H1 (cell line): ENCODE data around the gene ZDHHC5. TPM values are rescaled to one million over a fixed set of nuclear protein-coding genes. Genes with fewer than 3 reads are reported as not detected.

Experiments used
- CTCF ChIA-PET: fragments of 300-600 bp; sonication (Branson Sonifier 250); formaldehyde crosslinking; loops from one replicate; lab custom pipeline; 2021; ENCODE audit not compliant: partially characterized antibody; lab: Charles Lee
- POLR2A ChIA-PET: fragments of 300-600 bp; sonication (Branson Sonifier 250); formaldehyde crosslinking; loops from one replicate; lab custom pipeline; 2021; ENCODE audit warnings: inconsistent platforms; ENCODE audit not compliant: partially characterized antibody; lab: Charles Lee
- DNase-seq, 2 experiments: peaks; one replicate each; pipeline versions ENCODE4 v3.0.0 to v3.0.0-alpha.2; 2010 to 2022; ENCODE audit warnings: low spot score in 2 of 2, low read depth in 1 of 2, mixed read lengths in 1 of 2
- FAIRE-seq: peaks from 2 replicates; lab custom pipeline; 2011; peaks lifted over from hg19 to GRCh38; lab: Jason Lieb, UNC
- H2AFZ ChIP-seq: 2 replicates; pipeline ENCODE4 v1.8.1; 2012; ENCODE audit warnings: low read length, inconsistent platforms
- H2AK5ac ChIP-seq: 2 replicates; pipeline ENCODE4 v1.6.1; 2013; ENCODE audit warnings: low read depth, low read length
- H2BK120ac ChIP-seq: replicated peaks from 2 replicates; pipeline ENCODE3; 2013; ENCODE audit warnings: low read depth, low read length, inconsistent platforms
- H2BK12ac ChIP-seq: 2 replicates; pipeline ENCODE4 v1.6.1; 2013; ENCODE audit warnings: low read depth, low read length
- H2BK15ac ChIP-seq: 2 replicates; pipeline ENCODE4 v1.6.1; 2013; ENCODE audit warnings: low read length
- H2BK20ac ChIP-seq: 2 replicates; pipeline ENCODE4 v1.6.1; 2013; ENCODE audit warnings: low read length
- H2BK5ac ChIP-seq: 2 replicates; pipeline ENCODE4 v1.6.1; 2013; ENCODE audit warnings: low read depth, low read length
- H3K14ac ChIP-seq: 2 replicates; pipeline ENCODE4 v1.6.1; 2013; ENCODE audit warnings: inconsistent platforms; ENCODE audit not compliant: insufficient read length
- H3K18ac ChIP-seq: 2 replicates; pipeline ENCODE4 v1.6.1; 2013; ENCODE audit warnings: low read length; ENCODE audit errors: extremely low read depth
- H3K23ac ChIP-seq: 2 replicates; pipeline ENCODE4 v1.6.1; 2013; ENCODE audit warnings: inconsistent platforms; ENCODE audit not compliant: insufficient read length
- H3K23me2 ChIP-seq: 2 replicates; pipeline ENCODE4 v1.6.1; 2013; ENCODE audit warnings: low read depth, low read length
- H3K27ac ChIP-seq: 2 replicates; pipeline ENCODE4 v1.6.1; 2011; ENCODE audit warnings: low read depth, low read length, inconsistent platforms
- H3K27me3 ChIP-seq, 4 experiments: replicated peaks in 1 of 4; 1 replicate in 1 of 4; 2 replicates in 3 of 4; pipeline versions ENCODE4 v1.6.1 to v1.8.1; 2011 to 2013; ENCODE audit warnings: low read length in 3 of 4, mild to moderate bottlenecking in 3 of 4, inconsistent platforms in 2 of 4, mixed read lengths in 2 of 4, moderate library complexity in 1 of 4; ENCODE audit not compliant: control insufficient read depth in 3 of 4, insufficient read depth in 3 of 4; ENCODE audit errors: extremely low read depth in 1 of 4
- H3K36me3 ChIP-seq, 4 experiments: 2 replicates each; pipeline versions ENCODE4 v1.6.1 to v1.8.1; 2011 to 2013; ENCODE audit warnings: mild to moderate bottlenecking in 4 of 4, low read length in 3 of 4, moderate library complexity in 2 of 4, control low read depth in 1 of 4, inconsistent platforms in 1 of 4; ENCODE audit not compliant: insufficient read depth in 4 of 4, control insufficient read depth in 2 of 4
- H3K4ac ChIP-seq: replicated peaks from 2 replicates; pipeline ENCODE3; 2013; ENCODE audit warnings: low read length, low read depth, mixed read lengths, inconsistent platforms; ENCODE audit not compliant: insufficient read length
- H3K4me1 ChIP-seq, 4 experiments: replicated peaks in 1 of 4; 1 replicate in 1 of 4; 2 replicates in 3 of 4; pipeline versions ENCODE4 v1.6.1 to v1.8.1; 2011 to 2013; ENCODE audit warnings: low read length in 3 of 4, inconsistent platforms in 2 of 4, mixed read lengths in 1 of 4; ENCODE audit not compliant: insufficient read depth in 4 of 4, control insufficient read depth in 3 of 4
- H3K4me2 ChIP-seq, 2 experiments: 2 replicates each; pipeline versions ENCODE4 v1.6.1 to v1.8.1; 2011 to 2013; ENCODE audit warnings: low read depth in 2 of 2, low read length in 2 of 2, control low read depth in 1 of 2, inconsistent platforms in 1 of 2, mild to moderate bottlenecking in 1 of 2; ENCODE audit not compliant: insufficient read depth in 1 of 2
- H3K4me3 ChIP-seq, 4 experiments: fragments of 200-600, 300-600 bp in 1 of 4; sonication (generic), shearing (Covaris generic), sonication (Bioruptor Twin) in 1 of 4; 2 replicates each; pipeline versions ENCODE4 v1.5.1 to v1.8.1; 2011 to 2016; ENCODE audit warnings: low read length in 4 of 4, low read depth in 3 of 4, control low read depth in 2 of 4, inconsistent platforms in 2 of 4, mild to moderate bottlenecking in 2 of 4, mixed read lengths in 1 of 4, moderate library complexity in 1 of 4; ENCODE audit not compliant: insufficient read depth in 2 of 4; ENCODE audit errors: extremely low read depth in 1 of 4
- H3K56ac ChIP-seq: replicated peaks from 2 replicates; pipeline ENCODE3; 2013; ENCODE audit warnings: low read depth, mild to moderate bottlenecking, mixed read lengths, low read length, inconsistent platforms; ENCODE audit not compliant: insufficient read length
- H3K79me1 ChIP-seq: 2 replicates; pipeline ENCODE4 v1.6.1; 2013; ENCODE audit warnings: low read depth, low read length, control low read depth
- H3K79me2 ChIP-seq, 2 experiments: 2 replicates each; pipeline versions ENCODE4 v1.6.1 to v1.8.1; 2012 to 2013; ENCODE audit warnings: low read length in 2 of 2, mild to moderate bottlenecking in 2 of 2, inconsistent platforms in 1 of 2; ENCODE audit not compliant: insufficient read depth in 2 of 2, control insufficient read depth in 1 of 2
- H3K9ac ChIP-seq, 4 experiments: replicated peaks in 1 of 4; 1 replicate in 1 of 4; 2 replicates in 3 of 4; pipeline versions ENCODE4 v1.6.1 to v1.8.1; 2011 to 2013; ENCODE audit warnings: low read depth in 3 of 4, low read length in 3 of 4, control low read depth in 2 of 4, mild to moderate bottlenecking in 2 of 4, moderate library complexity in 2 of 4, inconsistent platforms in 1 of 4; ENCODE audit errors: extremely low read depth in 1 of 4
- H3K9me3 ChIP-seq, 2 experiments: 2 replicates each; pipeline versions ENCODE4 v1.6.1 to v1.8.1; 2012 to 2013; ENCODE audit warnings: mild to moderate bottlenecking in 2 of 2, moderate library complexity in 2 of 2, control low read depth in 1 of 2, inconsistent platforms in 1 of 2, low read depth in 1 of 2, low read length in 1 of 2, mixed read lengths in 1 of 2; ENCODE audit not compliant: insufficient read depth in 2 of 2
- H4K20me1 ChIP-seq, 2 experiments: replicated peaks in 1 of 2; 2 replicates each; pipeline versions ENCODE3 to v1.8.1; 2011 to 2013; ENCODE audit warnings: inconsistent platforms in 2 of 2, low read length in 2 of 2, mild to moderate bottlenecking in 1 of 2; ENCODE audit not compliant: insufficient read depth in 2 of 2, control insufficient read depth in 1 of 2
- H4K5ac ChIP-seq: 2 replicates; pipeline ENCODE4 v1.6.1; 2013; ENCODE audit warnings: low read length, low read depth, mixed read lengths, inconsistent platforms; ENCODE audit not compliant: insufficient read length
- H4K8ac ChIP-seq: 2 replicates; pipeline ENCODE4 v1.8.0; 2013; ENCODE audit warnings: mild to moderate bottlenecking, moderate library complexity, low read length, inconsistent platforms; ENCODE audit not compliant: insufficient read depth; ENCODE audit errors: extremely low read depth
- H4K91ac ChIP-seq: replicated peaks from 2 replicates; pipeline ENCODE3; 2013; ENCODE audit warnings: low read length, mixed read lengths, inconsistent platforms; ENCODE audit not compliant: insufficient read length
- ATF2 ChIP-seq: IDR thresholded peaks from 2 replicates; pipeline ENCODE4 v1.6.1; 2012; ENCODE audit warnings: low read length, inconsistent platforms
- BCL11A ChIP-seq, 2 experiments: IDR thresholded peaks; one replicate each; pipeline ENCODE4 v1.6.1; 2011; ENCODE audit warnings: low read depth in 2 of 2, low read length in 2 of 2, mild to moderate bottlenecking in 2 of 2
- CBX5 ChIP-seq: fragments of 300-800, 300-1000 bp; sonication (generic); IDR thresholded peaks from 2 replicates; pipeline ENCODE4 v1.7.1; 2016; ENCODE audit warnings: antibody characterized with exemption, low read length, low read depth
- CBX8 ChIP-seq: fragments of 300-800, 300-1000 bp; sonication (generic); IDR thresholded peaks from 2 replicates; pipeline ENCODE4 v1.7.1; 2016; ENCODE audit warnings: low read depth, low read length, borderline replicate concordance
- CEBPB ChIP-seq: IDR thresholded peaks from 2 replicates; pipeline ENCODE4 v1.6.1; 2012; ENCODE audit warnings: low read depth, low read length
- EGR1 ChIP-seq: IDR thresholded peaks from 2 replicates; pipeline ENCODE4 v1.6.1; 2011; ENCODE audit warnings: low read depth, low read length, borderline replicate concordance
- HDAC2 ChIP-seq, 2 experiments: fragments of 300-600 bp in 1 of 2; sonication (generic) in 1 of 2; IDR thresholded peaks; 2 replicates each; pipeline ENCODE4 v1.6.1; 2011 to 2012; ENCODE audit warnings: low read depth in 2 of 2, low read length in 2 of 2, mild to moderate bottlenecking in 2 of 2, moderate library complexity in 2 of 2, borderline replicate concordance in 1 of 2, inconsistent platforms in 1 of 2
- NRF1 ChIP-seq: IDR thresholded peaks from 2 replicates; pipeline ENCODE4 v1.6.1; 2011; ENCODE audit warnings: mild to moderate bottlenecking, low read depth, low read length, improper control_type of control experiment
- RXRA ChIP-seq: IDR thresholded peaks from 2 replicates; pipeline ENCODE4 v1.6.1; 2011; ENCODE audit warnings: low read depth, mild to moderate bottlenecking, low read length, moderate library complexity; ENCODE audit not compliant: insufficient read depth
- TEAD4 ChIP-seq: IDR thresholded peaks from 2 replicates; pipeline ENCODE4 v1.6.1; 2012; ENCODE audit warnings: low read depth, low read length, inconsistent platforms, mixed read lengths
- polyA plus RNA-seq, 7 experiments: library from polyadenylated mRNA; depleted of rRNA in 3 of 7; stranded (reverse) in 5 of 7; unstranded in 2 of 7; fragments of >200 nt in 5 of 7; fragments of 200-250 nt in 2 of 7; gene quantifications; 1 replicate in 5 of 7; 2 replicates in 1 of 7; 4 replicates in 1 of 7; pipeline versions ENCODE4 v1.2.1 to v1.2.3, GENCODE V29; 2011 to 2013; ENCODE audit warnings: missing spikeins in 2 of 7, mixed read lengths in 2 of 7
- total RNA-seq: library from RNA; stranded (reverse); fragmentation: NEBNext Ultra II Directional; extraction: Animal tissue kit (Norgen Biotek cat#: 25700); gene quantifications from 2 replicates; pipeline ENCODE4 v1.2.1, GENCODE V29; 2021
- TF ChIP-seq, protein P1 (sequence below): IDR thresholded peaks from 2 replicates; pipeline ENCODE4 v1.6.1; 2011; ENCODE audit warnings: low read length, improper control_type of control experiment

ZDHHC5 gene
- total and polyA plus RNA-seq, 2 of the 8 experiments (the other 6 are each of a cell fraction or from before 2014, with no cell fraction given) = 40.0 to 56.3 TPM

DNA sequence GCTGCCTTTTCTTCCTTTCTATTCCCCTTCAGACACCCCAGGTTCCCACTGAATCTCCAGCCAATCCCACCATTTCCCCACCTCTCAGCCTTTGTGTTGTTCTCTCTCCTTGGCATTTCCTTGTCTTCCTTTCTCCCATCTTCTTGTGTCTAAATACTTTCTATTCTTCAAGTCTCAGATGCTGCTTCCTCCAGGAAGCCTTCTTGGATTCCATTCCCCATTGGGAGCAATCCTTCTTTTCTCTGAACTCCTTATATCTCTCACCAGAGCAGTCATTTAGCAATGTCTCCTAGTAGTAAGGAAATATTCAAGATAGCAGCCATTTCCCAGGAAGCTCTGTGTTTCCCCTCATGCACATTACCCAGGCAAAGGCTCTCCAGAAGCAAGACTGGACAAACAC lies 33.6 kb upstream of the ZDHHC5 start:
- Histone ChIP-seq H2BK15ac (no peak overlapping the region), H4K8ac (no peak overlapping the region), H3K9ac (no peak overlapping the region), H3K9me3 (no peaks in the 10 kb centered on the region), H2AFZ (no peak overlapping the region), H4K91ac (no peak overlapping the region), H3K18ac (no peak overlapping the region), H3K4me3 (no peak overlapping the region), H3K23me2 (peaks cover 7% of the 10 kb centered on the region; the same call in 1 of the 2 replicates), H2BK5ac (no peak overlapping the region), H3K27me3 (no peaks in the 10 kb centered on the region; a peak in 1 of 7 replicates), H4K5ac (no peak overlapping the region), H2BK12ac (no peak overlapping the region), H3K23ac (no peak overlapping the region), H4K20me1 (peaks cover 0 to 2% of the 10 kb centered on the region in 2 experiments), H3K79me1 (0 out of 2 replicates have a peak, but pooled peaks cover 2% of the 10 kb centered on the region), H3K56ac (no peak overlapping the region), H3K14ac (no peak overlapping the region), H2AK5ac (no peak overlapping the region), H3K36me3 (no peaks in the 10 kb centered on the region), H2BK120ac (no peak overlapping the region), H3K27ac (no peak overlapping the region), H3K4me2 (no peak overlapping the region), H2BK20ac (no peak overlapping the region), H3K4me1 (peaks cover 4 to 10% (median 8%) of the 10 kb centered on the region in 4 experiments), H3K4ac (no peak overlapping the region), H3K79me2 (peaks cover 0 to 9% of the 10 kb centered on the region in 2 experiments; a peak in 2 of 4 replicates)
- TF ChIP-seq RXRA (no peak), CEBPB (no peak), CBX8 (no peak), ATF2 (no peak), BCL11A (IDR thresholded peaks at IDR 0.05; ENCODE audit: low read depth in 2 of 2, low read length in 2 of 2) (no peak), TEAD4 (no peak), NRF1 (no peak), HDAC2 (IDR thresholded peaks at IDR 0.05; ENCODE audit: borderline replicate concordance in 1 of 2, low read depth in 2 of 2, low read length in 2 of 2) (no peak), CBX5 (no peak), EGR1 (no peak)
- TF ChIP-seq, protein P1, sequence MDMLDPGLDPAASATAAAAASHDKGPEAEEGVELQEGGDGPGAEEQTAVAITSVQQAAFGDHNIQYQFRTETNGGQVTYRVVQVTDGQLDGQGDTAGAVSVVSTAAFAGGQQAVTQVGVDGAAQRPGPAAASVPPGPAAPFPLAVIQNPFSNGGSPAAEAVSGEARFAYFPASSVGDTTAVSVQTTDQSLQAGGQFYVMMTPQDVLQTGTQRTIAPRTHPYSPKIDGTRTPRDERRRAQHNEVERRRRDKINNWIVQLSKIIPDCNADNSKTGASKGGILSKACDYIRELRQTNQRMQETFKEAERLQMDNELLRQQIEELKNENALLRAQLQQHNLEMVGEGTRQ = no peak
- ChIA-PET CTCF (interaction anchor here (0.8 to 3.7 kb wide), 11 partner anchors 9 to 176 kb away, joined by 3 to 15 read pairs (median 4); partner anchors contain the start of gene UBE2L6), POLR2A (interaction anchor here (1.8 to 29.6 kb wide), 6 partner anchors 6 to 69 kb away, joined by 3 to 1546 read pairs (median 42); partner anchors contain the start of genes CLP1, SERPING1, UBE2L6 and YPEL4)
- DNase-seq (no peak), FAIRE-seq (no peak)
